Endothelial cell of umbilical vein (primary cell): ENCODE measurements around the gene NF1. TPM values are rescaled to one million over a fixed set of nuclear protein-coding genes. Genes with fewer than 3 reads are reported as not detected.

ENCODE experiments used
- BruUV-seq: library from RNA; stranded (reverse); fragments of 400-500 nt; replicated peaks from 2 replicates; lab custom pipeline; 2021; lab: Mats Ljungman, UMichigan
- CTCF ChIA-PET: fragments of 300-600, 350-600 bp; sonication (Branson Sonifier 250); formaldehyde crosslinking; loops from one replicate; lab custom pipeline; 2021; ENCODE audit warnings: antibody characterized with exemption, inconsistent platforms; lab: Charles Lee
- POLR2A ChIA-PET: fragments of 300-600, 350-600 bp; sonication (Branson Sonifier 250); formaldehyde crosslinking; loops from one replicate; lab custom pipeline; 2021; ENCODE audit warnings: antibody characterized with exemption, inconsistent platforms; lab: Charles Lee
- DNase-seq: peaks from one replicate; pipeline ENCODE4 v3.0.0-alpha.2; 2011; ENCODE audit warnings: low read depth, low spot score
- FAIRE-seq: peaks from 2 replicates; lab custom pipeline; 2011; peaks lifted over from hg19 to GRCh38; lab: Jason Lieb, UNC
- H2AFZ ChIP-seq: 2 replicates; pipeline ENCODE4 v1.6.0; 2012; ENCODE audit warnings: low read depth, low read length, control low read depth, inconsistent platforms
- H3K27ac ChIP-seq: 2 replicates; pipeline ENCODE4 v1.5.1; 2011; ENCODE audit warnings: low read depth, mild to moderate bottlenecking, control low read depth, low read length, moderate library complexity; ENCODE audit not compliant: insufficient read depth
- H3K27me3 ChIP-seq, 2 experiments: 2 replicates each; pipeline versions ENCODE4 v1.6.0 to v1.6.1; 2011; ENCODE audit warnings: low read length in 2 of 2, mixed read lengths in 1 of 2; ENCODE audit not compliant: control insufficient read depth in 2 of 2, insufficient read depth in 2 of 2
- H3K36me3 ChIP-seq, 2 experiments: 2 replicates in 1 of 2; 3 replicates in 1 of 2; pipeline ENCODE4 v1.5.1; 2011; ENCODE audit warnings: low read length in 2 of 2, mild to moderate bottlenecking in 1 of 2, moderate library complexity in 1 of 2; ENCODE audit not compliant: control insufficient read depth in 2 of 2, insufficient read depth in 2 of 2; ENCODE audit errors: extremely low read depth in 1 of 2
- H3K4me1 ChIP-seq: 3 replicates; pipeline ENCODE4 v1.5.1; 2011; ENCODE audit warnings: mild to moderate bottlenecking, low read length; ENCODE audit not compliant: control insufficient read depth, insufficient read depth; ENCODE audit errors: extremely low read depth
- H3K4me2 ChIP-seq: 2 replicates; pipeline ENCODE4 v1.6.1; 2011; ENCODE audit warnings: low read length, control low read depth, mixed read lengths; ENCODE audit not compliant: insufficient read depth
- H3K4me3 ChIP-seq, 3 experiments: fragments of 200-600 bp in 1 of 3; sonication (generic), shearing (Covaris generic) in 1 of 3; replicated peaks in 1 of 3; 2 replicates each; pipeline ENCODE4 v1.5.1; 2011 to 2016; ENCODE audit warnings: control low read depth in 3 of 3, low read length in 3 of 3, mild to moderate bottlenecking in 2 of 3, inconsistent platforms in 1 of 3, low read depth in 1 of 3, moderate library complexity in 1 of 3; ENCODE audit not compliant: insufficient read depth in 1 of 3
- H3K79me2 ChIP-seq: 2 replicates; pipeline ENCODE4 v1.6.0; 2012; ENCODE audit warnings: low read length, inconsistent platforms; ENCODE audit not compliant: control insufficient read depth, insufficient read depth
- H3K9ac ChIP-seq: replicated peaks from 2 replicates; pipeline ENCODE3; 2011; ENCODE audit warnings: low read length, control low read depth; ENCODE audit not compliant: insufficient read depth; ENCODE audit errors: extremely low read depth
- H3K9me1 ChIP-seq: replicated peaks from 3 replicates; pipeline ENCODE4 v1.6.0; 2011; ENCODE audit warnings: mild to moderate bottlenecking, low read length; ENCODE audit not compliant: control insufficient read depth, insufficient read depth; ENCODE audit errors: extremely low read depth
- H3K9me3 ChIP-seq: replicated peaks from 2 replicates; pipeline ENCODE4 v1.5.1; 2012; ENCODE audit warnings: low read length, inconsistent platforms; ENCODE audit not compliant: control insufficient read depth, insufficient read depth
- H4K20me1 ChIP-seq: replicated peaks from 2 replicates; pipeline ENCODE3; 2011; ENCODE audit warnings: mild to moderate bottlenecking, low read length; ENCODE audit not compliant: control insufficient read depth, insufficient read depth; ENCODE audit errors: extremely low read depth
- CTCF ChIP-seq, 2 donors: IDR thresholded peaks; 1 replicate in 1 of 2; 2 replicates in 1 of 2; pipeline ENCODE4 v1.5.1; 2011; ENCODE audit warnings: low read length in 2 of 2, mild to moderate bottlenecking in 2 of 2, moderate library complexity in 2 of 2, control low read depth in 1 of 2, inconsistent platforms in 1 of 2, low read depth in 1 of 2; ENCODE audit not compliant: insufficient read depth in 1 of 2; ENCODE audit errors: extremely low read depth in 1 of 2
- EZH2 ChIP-seq: IDR thresholded peaks from 2 replicates; pipeline ENCODE4 v1.6.1; 2012; ENCODE audit warnings: borderline replicate concordance, low read depth, mild to moderate bottlenecking, moderate library complexity, low read length, inconsistent platforms; ENCODE audit not compliant: severe bottlenecking
- FOS ChIP-seq: IDR thresholded peaks from 2 replicates; pipeline ENCODE4 v1.6.1; 2011; ENCODE audit warnings: mild to moderate bottlenecking, low read length, moderate library complexity, borderline replicate concordance; ENCODE audit not compliant: insufficient read depth
- GATA2 ChIP-seq: IDR thresholded peaks from 2 replicates; pipeline ENCODE4 v1.7.0; 2011; ENCODE audit warnings: low read depth, mild to moderate bottlenecking, moderate library complexity, mixed read lengths, low read length; ENCODE audit not compliant: insufficient read length, insufficient read depth
- JUN ChIP-seq: IDR thresholded peaks from 2 replicates; pipeline ENCODE4 v1.6.1; 2011; ENCODE audit warnings: borderline replicate concordance, low read depth; ENCODE audit not compliant: insufficient read length, insufficient read depth
- MAX ChIP-seq: IDR thresholded peaks from 2 replicates; pipeline ENCODE4 v1.6.1; 2011; ENCODE audit not compliant: insufficient read depth, insufficient read length
- MYC ChIP-seq: IDR thresholded peaks from one replicate; pipeline ENCODE4 v1.6.1; 2011; ENCODE audit warnings: mild to moderate bottlenecking, low read depth, low read length
- POLR2A ChIP-seq: IDR thresholded peaks from 2 replicates; pipeline ENCODE4 v1.6.1; 2012; ENCODE audit warnings: low read depth, mild to moderate bottlenecking, control low read depth, low read length
- POLR2AphosphoS5 ChIP-seq: IDR thresholded peaks from 2 replicates; pipeline ENCODE4 v1.6.1; 2012; ENCODE audit warnings: low read depth, mild to moderate bottlenecking, control low read depth, low read length, moderate library complexity; ENCODE audit not compliant: insufficient read depth
- dilution Hi-C: fragments of 300-500 bp; cut with MboI; formaldehyde crosslinking; loops from one replicate; pipeline ENCODE4 v1.15.0; 2019; ENCODE audit warnings: low sequenced_read_pairs; ENCODE audit not compliant: extremely low pct_ligation_motif_present
- intact Hi-C: fragments of 100-400 bp; cut with micrococcal nuclease; formaldehyde crosslinking; loops from one replicate; pipeline ENCODE4 v1.10.0; 2022
- polyA plus RNA-seq, 4 experiments: library from polyadenylated mRNA; depleted of rRNA in 3 of 4; stranded (reverse) in 3 of 4; unstranded in 1 of 4; fragments of >200 nt; gene quantifications; 2 replicates each; pipeline versions ENCODE4 v1.2.1 to v1.2.3, GENCODE V29; 2011 to 2012; ENCODE audit warnings: missing spikeins in 1 of 4
- total RNA-seq: library from RNA; stranded (reverse); gene quantifications from 2 replicates; pipeline ENCODE4 v1.2.3, GENCODE V29; 2021

Gene NF1
- total and polyA plus RNA-seq, 2 donors (not counting 3 experiments of a cell fraction or from before 2014, with no cell fraction given) = 13.7 to 42.4 TPM

GRCh38 chr17:31054761-31055160 lies 40.0 kb upstream of the NF1 start:
- Histone ChIP-seq H3K4me3 (no peak overlapping the region), H4K20me1 (no peaks in the 10 kb centered on the region), H3K9me1 (no peaks in the 10 kb centered on the region), H3K4me1 (no peaks in the 10 kb centered on the region), H3K79me2 (no peaks in the 10 kb centered on the region), H3K27ac (no peak overlapping the region), H3K36me3 (no peaks in the 10 kb centered on the region), H2AFZ (no peak overlapping the region), H3K27me3 (no peaks in the 10 kb centered on the region), H3K9ac (no peak overlapping the region), H3K4me2 (no peak overlapping the region), H3K9me3 (no peaks in the 10 kb centered on the region)
- ChIA-PET POLR2A (no interaction called here), CTCF (interaction anchor here (1.2 kb wide), 1 partner anchor 128 kb away, joined by 3 read pairs; no protein-coding TSS in a partner anchor)
- no peak for TF ChIP-seq POLR2A
- TF ChIP-seq GATA2 = no peak
- no peak for TF ChIP-seq FOS
- no peak for TF ChIP-seq CTCF (IDR thresholded peaks at IDR 0.05; ENCODE audit: extremely low read depth in 1 of 2, insufficient read depth in 1 of 2, low read depth in 1 of 2, low read length in 2 of 2)
- no peak for TF ChIP-seq EZH2
- TF ChIP-seq JUN = no peak
- no peak for TF ChIP-seq POLR2AphosphoS5
- no peak for TF ChIP-seq MAX
- TF ChIP-seq MYC = no peak
- dilution Hi-C loops (no loop called here), intact Hi-C loops (no loop called here)
- no TSS peak for BruUV-seq
- no peak for FAIRE-seq
- DNase-seq = no peak
